ENCODE data around the gene OR2AG2.

- TF ChIP-seq POLR2A (IDR thresholded peaks at IDR 0.05; ENCODE audit: low read depth, low read length) (no peak), SPI1 (IDR thresholded peaks at IDR 0.05; ENCODE audit: low read depth, low read length) (no peak), POLR2AphosphoS5 (IDR thresholded peaks at IDR 0.05; ENCODE audit: low read depth, low read length) (no peak), TAF1 (IDR thresholded peaks at IDR 0.05; ENCODE audit: low read depth, low read length) (no peak), POU2F2 (IDR thresholded peaks at IDR 0.05; ENCODE audit: low read depth, low read length) (no peak)
Measured at GRCh38 chr11:6738590-6738989, 33.2 kb downstream of the OR2AG2 start.

Data from GM12891 (cell line).